ENCODE data around the gene CAMK1D. TPM values are rescaled to one million over a fixed set of nuclear protein-coding genes. Genes with fewer than 3 reads are reported as not detected.
A peak's percentile ranks its signal among the peaks of the same experiment; 100 is the strongest.

The CAMK1D gene
- total and polyA plus RNA-seq, 8 donors, result 1.4 to 26.9 (median 3.9) TPM

GRCh38 chr10:12314836-12315235, 34.5 kb upstream of the CAMK1D start:
- H3K27ac ChIP-seq, result no peak overlapping the region
- H3K27me3 ChIP-seq, result no peaks in the 10 kb centered on the region
- no peak for DNase-seq
- H3K9me3 ChIP-seq, result no peaks in the 10 kb centered on the region
- no peaks in the 10 kb centered on the region for H3K36me3 ChIP-seq
- no peak overlapping the region for H3K4me3 ChIP-seq
- 81 to 93% (median 89%) methylated on average over 6 of the region's 6 CpGs for WGBS, 5 donors
- no peaks in the 10 kb centered on the region for H3K4me1 ChIP-seq
- TF ChIP-seq CTCF (IDR thresholded peaks at IDR 0.05), result no peak
- no peak for TF ChIP-seq POLR2A (IDR thresholded peaks at IDR 0.05)
- TF ChIP-seq EP300 (IDR thresholded peaks at IDR 0.05), result no peak
- no peak for TF ChIP-seq POLR2AphosphoS5 (IDR thresholded peaks at IDR 0.05)
- intact Hi-C loops (cut with DNase I; ENCODE audit: low total_unique reads), result no loop called here

DNA sequence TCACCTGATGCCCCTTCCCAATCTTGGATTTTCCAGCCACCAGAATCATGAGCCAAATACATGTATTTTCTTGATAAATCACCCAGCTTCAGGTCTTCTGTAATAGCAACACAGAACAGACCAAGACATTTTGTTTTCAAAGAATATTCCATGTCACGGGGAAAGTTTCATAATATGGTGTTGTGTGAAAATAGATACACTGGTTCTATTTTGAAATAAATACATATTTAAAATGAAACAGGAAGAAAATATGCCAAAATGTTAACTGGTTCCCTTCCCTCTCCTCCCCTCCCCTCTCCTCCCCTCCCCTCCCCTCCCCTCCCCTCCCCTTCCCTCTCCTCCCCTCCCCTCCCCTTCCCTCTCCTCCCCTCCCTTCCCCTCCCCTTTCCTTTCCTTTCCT, 30.3 kb upstream of the CAMK1D start:
- Histone ChIP-seq H3K4me3 (no peak overlapping the region), H3K4me1 (no peaks in the 10 kb centered on the region), H3K27ac (no peak overlapping the region), H3K36me3 (no peaks in the 10 kb centered on the region), H3K9me3 (no peaks in the 10 kb centered on the region), H3K27me3 (no peaks in the 10 kb centered on the region)
- intact Hi-C loops (cut with DNase I; ENCODE audit: low total_unique reads), result no loop called here
- no peak for DNase-seq
- 78 to 100% (median 93%) methylated on average over 1 of the region's 1 CpG for WGBS, 5 donors
- TF ChIP-seq EP300 (IDR thresholded peaks at IDR 0.05), result no peak
- no peak for TF ChIP-seq CTCF (IDR thresholded peaks at IDR 0.05)
- TF ChIP-seq POLR2A (IDR thresholded peaks at IDR 0.05), result no peak
- TF ChIP-seq POLR2AphosphoS5 (IDR thresholded peaks at IDR 0.05), result no peak

- Histone ChIP-seq H3K36me3 (no peaks in the 10 kb centered on the region), H3K9me3 (no peaks in the 10 kb centered on the region), H3K27ac (no peak overlapping the region), H3K4me3 (no peak overlapping the region), H3K4me1 (no peaks in the 10 kb centered on the region), H3K27me3 (no peaks in the 10 kb centered on the region)
- no peak for DNase-seq
- TF ChIP-seq CTCF (IDR thresholded peaks at IDR 0.05) (no peak), POLR2AphosphoS5 (IDR thresholded peaks at IDR 0.05) (no peak), EP300 (IDR thresholded peaks at IDR 0.05) (no peak), POLR2A (IDR thresholded peaks at IDR 0.05) (no peak)
- intact Hi-C loops (cut with DNase I; ENCODE audit: low total_unique reads), result no loop called here
- WGBS, 5 donors, result 85 to 92% (median 86%) methylated on average over 4 of the region's 4 CpGs
Measured at GRCh38 chr10:12320892-12321291, 28.5 kb upstream of the CAMK1D start.

DNA sequence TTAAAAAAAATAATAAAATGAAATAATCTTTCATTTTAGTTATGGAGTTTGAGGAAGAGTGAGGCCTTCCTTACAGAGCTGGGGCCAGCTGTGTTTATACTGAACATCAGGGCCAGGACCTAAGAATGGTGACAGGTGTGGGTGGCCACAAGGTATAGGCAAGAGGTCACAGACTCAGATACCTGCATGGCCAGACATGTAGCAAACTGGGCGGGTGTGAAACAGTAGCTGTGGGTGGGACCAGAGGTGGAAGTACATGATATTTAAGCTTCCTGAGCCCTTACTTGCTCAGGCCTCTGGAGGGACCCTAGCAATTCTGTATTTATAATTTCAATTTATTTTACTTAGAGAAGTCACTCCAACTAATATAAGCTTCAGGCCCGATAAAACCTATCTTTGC, 27.7 kb upstream of the CAMK1D start:
- TF ChIP-seq CTCF (IDR thresholded peaks at IDR 0.05) (no peak), POLR2A (IDR thresholded peaks at IDR 0.05) (no peak), EP300 (IDR thresholded peaks at IDR 0.05) (no peak), POLR2AphosphoS5 (IDR thresholded peaks at IDR 0.05) (no peak)
- H3K27ac ChIP-seq, result no peak overlapping the region
- H3K36me3 ChIP-seq, result no peaks in the 10 kb centered on the region
- intact Hi-C loops (cut with DNase I; ENCODE audit: low total_unique reads), result no loop called here
- no peaks in the 10 kb centered on the region for H3K9me3 ChIP-seq
- DNase-seq, result peak in 1 of 2 donors; percentile 47
- 80 to 100% (median 93%) methylated on average over 2 of the region's 2 CpGs for WGBS, 5 donors
- H3K4me1 ChIP-seq, result no peaks in the 10 kb centered on the region
- no peaks in the 10 kb centered on the region for H3K27me3 ChIP-seq
- H3K4me3 ChIP-seq, result no peak overlapping the region

Measured in stomach (tissue), 9 donors.